Spinal cord (tissue), 10 donors: ENCODE results near the gene REEP1. TPM values are rescaled to one million over a fixed set of nuclear protein-coding genes. Genes with fewer than 3 reads are reported as not detected.

Experiments used
- DNase-seq, 6 donors: peaks; one replicate each; pipeline versions ENCODE4 v3.0.0 to v3.0.0-alpha.2; 2013 to 2015; ENCODE audit warnings: low spot score in 6 of 6, low read depth in 4 of 6
- H3K27ac ChIP-seq: one replicate; pipeline ENCODE4 v1.5.1; 2013; ENCODE audit warnings: low read depth, low read length, control low read depth
- H3K27me3 ChIP-seq: one replicate; pipeline ENCODE4 v1.6.1; 2013; ENCODE audit warnings: low read length; ENCODE audit not compliant: control insufficient read depth, insufficient read depth
- H3K36me3 ChIP-seq: one replicate; pipeline ENCODE4 v1.6.1; 2013; ENCODE audit warnings: low read length; ENCODE audit not compliant: control insufficient read depth, insufficient read depth
- H3K4me1 ChIP-seq: one replicate; pipeline ENCODE4 v1.6.1; 2013; ENCODE audit warnings: low read length; ENCODE audit not compliant: control insufficient read depth, insufficient read depth
- H3K4me3 ChIP-seq: one replicate; pipeline ENCODE4 v1.5.1; 2013; ENCODE audit warnings: low read depth, low read length, control low read depth
- H3K9me3 ChIP-seq: one replicate; pipeline ENCODE4 v1.6.1; 2013; ENCODE audit warnings: low read length; ENCODE audit not compliant: control insufficient read depth, insufficient read depth
- WGBS: methylation state at CpG from one replicate; pipeline ENCODE4 v1.1.5; 2013; ENCODE audit warnings: missing lambda C conversion rate; ENCODE audit not compliant: insufficient coverage; 5-methylcytosine and 5-hydroxymethylcytosine counted together
- polyA plus RNA-seq, 2 donors: library from polyadenylated mRNA; unstranded; fragments of 120-200 nt; gene quantifications; one replicate each; pipeline ENCODE4 v1.2.1, GENCODE V29; 2013; ENCODE audit not compliant: insufficient read length in 2 of 2
- small RNA-seq: library from RNA; depleted of rRNA; stranded (forward); fragments of <200 nt; gene quantifications from one replicate; pipeline ENCODE3, GENCODE V24; 2014; ENCODE audit warnings: low replicate concordance
- total RNA-seq, 2 donors: library from RNA; depleted of rRNA in 1 of 2; stranded (reverse); fragments of 120-200 nt in 1 of 2; fragments of >200 nt in 1 of 2; gene quantifications; one replicate each; pipeline versions ENCODE4 v1.2.3 to v1.2.4, GENCODE V29; 2013 to 2014
- donor health status: healthy.

Gene REEP1
- total and polyA plus RNA-seq, 4 donors: 61.9 to 123 (median 114) TPM

DNA sequence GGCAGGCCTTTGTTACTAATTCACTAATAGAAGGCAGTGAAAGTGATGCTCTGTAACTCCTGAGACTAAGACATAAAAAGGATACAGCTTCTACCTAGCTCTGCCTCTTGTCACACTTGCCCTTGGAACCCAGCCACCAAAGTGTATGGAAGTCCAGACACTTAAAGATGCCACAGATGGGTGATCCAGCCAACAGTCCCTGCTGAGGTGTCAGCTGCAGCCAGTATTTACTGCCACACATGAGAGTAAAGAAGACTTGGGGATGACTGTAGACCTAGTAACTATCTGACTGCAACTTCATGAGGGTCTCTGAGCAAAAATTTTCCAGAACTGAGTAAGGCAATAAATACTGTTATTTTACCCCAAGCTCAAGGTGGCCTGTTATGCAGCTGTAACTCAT is 151.0 kb downstream of the REEP1 start:
- no peak for DNase-seq
- peaks cover 9% of the 10 kb centered on the region for H3K4me1 ChIP-seq
- H3K27me3 ChIP-seq: no peaks in the 10 kb centered on the region
- peaks cover 9% of the 10 kb centered on the region for H3K36me3 ChIP-seq
- no peak overlapping the region for H3K4me3 ChIP-seq
- H3K9me3 ChIP-seq: no peaks in the 10 kb centered on the region
- H3K27ac ChIP-seq: no peak overlapping the region

DNA sequence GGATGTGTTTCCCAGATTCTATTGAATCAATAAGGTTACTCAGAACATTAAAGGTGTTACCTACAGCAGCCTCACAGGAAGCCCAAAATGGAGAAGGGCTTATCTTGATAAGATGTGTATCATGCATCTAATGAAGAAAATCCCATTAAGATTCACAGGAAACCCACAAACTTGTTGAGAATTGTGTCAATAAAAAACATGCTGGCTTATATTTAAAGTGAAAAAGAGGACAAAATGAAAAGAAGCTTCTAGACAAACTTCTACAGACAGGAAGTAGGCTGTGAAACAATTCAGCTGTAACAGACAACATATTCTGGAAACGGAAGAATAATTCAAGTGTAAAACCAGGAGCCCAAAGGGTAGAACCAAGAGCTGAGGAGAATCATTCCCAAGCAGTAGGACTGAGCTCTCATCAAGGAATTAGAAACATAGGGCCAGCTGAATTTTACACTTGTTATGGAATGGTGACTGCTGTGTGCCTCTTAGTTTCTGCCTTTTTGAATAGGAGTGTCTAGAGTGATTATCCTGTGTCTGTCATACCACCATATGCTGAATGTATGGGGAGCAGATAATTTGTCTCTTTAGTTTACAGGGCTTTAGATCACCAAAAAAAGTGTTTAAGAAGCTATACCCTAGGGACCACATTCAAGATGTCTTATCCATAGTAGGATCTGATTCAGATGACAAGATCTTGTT is 151.8 kb downstream of the REEP1 start:
- Histone ChIP-seq H3K27ac (no peak overlapping the region), H3K4me1 (peaks cover 2% of the 10 kb centered on the region), H3K9me3 (no peaks in the 10 kb centered on the region), H3K4me3 (no peak overlapping the region), H3K36me3 (peaks cover 7% of the 10 kb centered on the region), H3K27me3 (no peaks in the 10 kb centered on the region)
- WGBS: no CpG with 5 or more reads among the region's 1 CpG
- no peak for DNase-seq

DNA sequence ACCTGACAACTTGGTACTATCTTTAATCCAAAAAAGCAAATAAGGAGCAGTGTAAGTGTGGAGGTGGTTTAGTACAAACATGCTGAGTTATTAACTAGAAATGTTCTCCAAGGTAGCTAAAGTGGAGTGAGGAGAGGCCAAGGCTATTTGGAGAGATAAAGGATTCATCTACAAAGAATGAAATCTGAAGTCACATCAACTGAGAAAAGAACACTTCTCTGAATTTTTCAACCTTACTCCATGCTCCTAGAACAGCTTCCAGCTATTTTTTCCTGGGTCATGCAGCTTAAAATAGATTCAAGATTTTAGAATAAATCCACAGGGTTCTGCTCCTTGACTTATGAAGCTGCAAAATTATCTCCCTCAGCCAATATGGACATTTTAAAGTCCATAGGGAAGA is 160.8 kb downstream of the REEP1 start:
- DNase-seq: no peak
- Histone ChIP-seq H3K9me3 (no peaks in the 10 kb centered on the region), H3K4me3 (no peak overlapping the region), H3K27me3 (no peaks in the 10 kb centered on the region), H3K36me3 (peaks cover 36% of the 10 kb centered on the region), H3K4me1 (no peaks in the 10 kb centered on the region), H3K27ac (no peak overlapping the region)

DNA sequence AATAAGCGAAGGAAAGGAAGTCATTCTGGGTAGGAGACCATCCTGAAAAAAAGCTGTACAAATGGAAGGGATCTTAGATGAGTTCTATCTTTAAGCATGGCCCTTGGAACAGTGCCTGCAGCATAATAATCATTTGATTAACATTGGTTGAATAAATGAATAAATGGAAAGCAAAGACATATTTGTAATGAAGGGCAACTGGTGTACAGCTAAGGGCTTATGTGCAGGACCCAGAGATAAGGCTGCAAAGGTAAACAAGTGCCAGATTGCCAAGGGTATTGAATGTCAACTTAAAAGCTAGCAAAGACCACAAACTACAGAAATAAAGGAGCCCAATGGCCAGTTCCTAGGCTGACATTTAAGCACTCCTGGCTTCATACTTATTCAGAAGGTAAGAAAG is 161.6 kb downstream of the REEP1 start:
- WGBS: 92% methylated on average over 1 of the region's 1 CpG
- no peak for DNase-seq
- H3K4me3 ChIP-seq: no peak overlapping the region
- no peaks in the 10 kb centered on the region for H3K4me1 ChIP-seq
- no peaks in the 10 kb centered on the region for H3K27me3 ChIP-seq
- H3K27ac ChIP-seq: no peak overlapping the region
- H3K9me3 ChIP-seq: no peaks in the 10 kb centered on the region
- H3K36me3 ChIP-seq: peaks cover 36% of the 10 kb centered on the region

DNA sequence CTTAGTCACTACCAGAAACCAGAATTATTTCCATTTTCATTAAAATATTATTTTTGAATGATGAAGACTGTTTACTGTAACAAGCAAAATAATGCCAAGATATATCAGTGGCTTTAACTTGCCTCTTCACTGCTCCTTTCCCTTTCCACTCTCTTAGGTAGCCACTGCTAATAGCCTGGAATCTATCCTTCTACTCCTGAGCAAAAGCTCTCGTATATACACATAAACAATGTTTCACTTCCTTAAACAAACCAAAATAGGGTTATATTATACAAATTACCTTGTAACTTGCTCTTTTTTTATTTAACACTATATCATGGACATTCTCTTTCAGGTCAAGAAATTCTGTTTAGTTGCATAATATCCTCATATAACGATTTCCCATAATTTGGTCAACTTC is 163.0 kb downstream of the REEP1 start:
- Histone ChIP-seq H3K4me1 (no peaks in the 10 kb centered on the region), H3K9me3 (no peaks in the 10 kb centered on the region), H3K27ac (no peak overlapping the region), H3K27me3 (no peaks in the 10 kb centered on the region), H3K36me3 (peaks cover 38% of the 10 kb centered on the region), H3K4me3 (no peak overlapping the region)
- no CpG with 5 or more reads among the region's 2 CpGs for WGBS
- no peak for DNase-seq

DNA sequence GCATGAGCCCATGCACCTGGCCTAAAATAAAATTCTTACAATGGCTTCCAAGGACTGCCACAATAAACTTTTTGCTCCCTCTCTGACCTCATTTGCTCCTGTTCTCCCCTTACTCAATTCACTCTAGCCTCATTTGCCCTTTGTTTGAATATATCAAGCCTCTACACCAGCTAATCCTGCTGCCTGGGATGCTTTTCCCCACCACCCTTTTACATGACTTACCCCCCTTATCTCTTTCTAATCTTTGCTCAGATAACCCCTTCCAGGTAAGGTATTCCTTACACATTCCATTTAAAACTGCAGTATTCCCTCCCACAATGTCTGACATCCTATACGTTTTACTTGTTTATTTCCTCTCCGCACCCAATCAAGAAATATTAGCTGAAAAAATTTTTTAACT is 164.8 kb downstream of the REEP1 start:
- H3K27ac ChIP-seq: no peak overlapping the region
- no peaks in the 10 kb centered on the region for H3K4me1 ChIP-seq
- H3K9me3 ChIP-seq: no peaks in the 10 kb centered on the region
- no CpG with 5 or more reads among the region's 2 CpGs for WGBS
- DNase-seq: no peak
- H3K4me3 ChIP-seq: no peak overlapping the region
- H3K27me3 ChIP-seq: no peaks in the 10 kb centered on the region
- peaks cover 32% of the 10 kb centered on the region for H3K36me3 ChIP-seq

DNA sequence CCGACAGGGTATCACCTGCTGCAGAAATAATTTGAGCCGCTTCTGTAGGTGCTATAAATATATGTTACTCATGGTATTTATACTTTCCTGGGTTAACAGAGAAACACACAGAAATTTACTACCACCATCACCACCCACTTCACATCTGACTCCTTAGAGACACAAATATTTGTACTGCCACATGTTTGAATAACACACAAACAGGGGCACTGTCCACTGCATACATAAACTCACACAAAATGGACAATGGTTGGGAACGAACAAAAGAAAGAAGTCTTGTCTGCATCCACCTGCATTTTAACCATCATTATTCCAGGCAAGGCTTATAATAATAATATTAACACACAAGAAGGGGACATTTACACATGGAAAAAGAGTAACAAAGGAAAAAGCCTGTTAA is 166.1 kb downstream of the REEP1 start:
- no peaks in the 10 kb centered on the region for H3K9me3 ChIP-seq
- peaks cover 33% of the 10 kb centered on the region for H3K36me3 ChIP-seq
- no peak overlapping the region for H3K27ac ChIP-seq
- H3K4me1 ChIP-seq: no peaks in the 10 kb centered on the region
- no CpG with 5 or more reads among the region's 3 CpGs for WGBS
- no peak overlapping the region for H3K4me3 ChIP-seq
- DNase-seq: no peak
- H3K27me3 ChIP-seq: no peaks in the 10 kb centered on the region

DNA sequence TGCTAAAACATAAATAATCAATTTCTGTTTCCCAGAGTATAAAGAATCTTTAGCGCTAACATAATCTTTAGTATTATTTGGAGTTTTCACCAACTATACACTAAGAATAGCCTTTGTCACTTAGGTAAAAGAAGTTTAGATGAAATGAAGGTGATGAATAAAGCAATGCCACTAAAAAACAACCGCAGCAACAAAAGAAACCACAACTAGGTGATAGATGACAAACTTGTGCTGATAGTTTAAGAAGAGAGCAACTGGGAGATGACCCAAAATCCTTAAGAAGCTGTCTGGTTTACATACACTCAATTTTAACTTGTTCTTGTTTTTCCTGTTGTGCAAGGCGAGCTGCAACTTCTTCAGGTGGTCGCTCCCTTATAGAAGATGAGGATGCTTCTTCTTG is 167.0 kb downstream of the REEP1 start:
- H3K9me3 ChIP-seq: no peaks in the 10 kb centered on the region
- WGBS: no CpG with 5 or more reads among the region's 4 CpGs
- H3K36me3 ChIP-seq: peaks cover 36% of the 10 kb centered on the region
- DNase-seq: no peak
- H3K27me3 ChIP-seq: no peaks in the 10 kb centered on the region
- H3K27ac ChIP-seq: no peak overlapping the region
- H3K4me3 ChIP-seq: no peak overlapping the region
- H3K4me1 ChIP-seq: no peaks in the 10 kb centered on the region

Small RNA genes lying within 50 kb of the gene (small RNA-seq; reads per million reads assigned to genes)
- gene MIR4779: not detected
- not detected for gene RF00096
- not detected for gene RF00413

Other genes starting within 250 kb of the REEP1 start
- gene POLR1A, start 231.7 kb downstream of the REEP1 start, total RNA-seq: 10 to 100 TPM; 11.1 to 16.5 TPM
- 10 to 100 TPM; 18.8 to 22.4 TPM for gene POLR1A, start 231.7 kb downstream of the REEP1 start, polyA plus RNA-seq
- 100 to 1,000 TPM; 125 to 126 TPM for gene PTCD3, start 231.4 kb downstream of the REEP1 start, total RNA-seq
- 100 to 1,000 TPM in 1 of 2 donors, 10 to 100 TPM in 1; 91.8 to 112 TPM for gene PTCD3, start 231.4 kb downstream of the REEP1 start, polyA plus RNA-seq
- gene IMMT, start 142.2 kb downstream of the REEP1 start, total RNA-seq: 10 to 100 TPM; 58.1 to 66.9 TPM
- gene IMMT, start 142.2 kb downstream of the REEP1 start, polyA plus RNA-seq: 10 to 100 TPM; 86.9 to 87.8 TPM
- gene MRPL35, start 138.2 kb downstream of the REEP1 start, total RNA-seq: 10 to 100 TPM; 43.7 to 52.0 TPM
- 10 to 100 TPM; 37.2 to 51.6 TPM for gene MRPL35, start 138.2 kb downstream of the REEP1 start, polyA plus RNA-seq
- gene KDM3A, start 103.7 kb upstream of the REEP1 start, total RNA-seq: 10 to 100 TPM; 57.3 to 58.0 TPM
- 10 to 100 TPM; 45.9 to 48.5 TPM for gene KDM3A, start 103.7 kb upstream of the REEP1 start, polyA plus RNA-seq
- 100 to 1,000 TPM in 1 of 2 donors, 10 to 100 TPM in 1; 59.0 to 137 TPM for gene CHMP3, start 225.8 kb upstream of the REEP1 start, total RNA-seq
- 10 to 100 TPM; 83.5 to 92.0 TPM for gene CHMP3, start 225.8 kb upstream of the REEP1 start, polyA plus RNA-seq